Peyer's patch (tissue), 4 donors: ENCODE data around the gene PLA2G2F. TPM values are rescaled to one million over a fixed set of nuclear protein-coding genes. Genes with fewer than 3 reads are reported as not detected.

Experiments
- DNase-seq, 3 donors: peaks; one replicate each; pipeline ENCODE4 v3.0.0-alpha.2; 2017 to 2019
- H3K27ac ChIP-seq, 4 donors: fragments of 200-600 bp; sonication (generic); one replicate each; pipeline ENCODE4 v1.5.1; 2016 to 2019
- H3K27me3 ChIP-seq, 2 donors: fragments of 200-600 bp; sonication (generic); one replicate each; pipeline ENCODE4 v1.5.1; 2019
- H3K36me3 ChIP-seq, 3 donors: fragments of 200-600 bp; sonication (generic); one replicate each; pipeline ENCODE4 v1.5.1; 2016 to 2019
- H3K4me1 ChIP-seq, 4 donors: fragments of 200-600 bp; sonication (generic); one replicate each; pipeline ENCODE4 v1.5.1; 2016 to 2019
- H3K4me3 ChIP-seq, 4 donors: fragments of 200-600 bp; sonication (generic); 1 replicate in 3 of 4; 2 replicates in 1 of 4; pipeline ENCODE4 v1.5.1; 2016 to 2019; ENCODE audit warnings: mild to moderate bottlenecking in 1 of 4
- H3K9me3 ChIP-seq, 4 donors: fragments of 200-600 bp; sonication (generic); one replicate each; pipeline ENCODE4 v1.5.1; 2016 to 2019; ENCODE audit warnings: mild to moderate bottlenecking in 1 of 4
- POLR2A ChIP-seq, 2 donors: fragments of 450-650 bp; IDR thresholded peaks; one replicate each; pipeline ENCODE4 v1.5.1; 2017; ENCODE audit warnings: antibody characterized with exemption in 2 of 2, mild to moderate bottlenecking in 2 of 2, moderate library complexity in 2 of 2
- total RNA-seq, 4 donors: library from RNA; depleted of rRNA; stranded (reverse); fragments of >200 nt; gene quantifications; one replicate each; pipeline ENCODE4 v1.1.0, GENCODE V29; 2016
- TF ChIP-seq, protein P1 (sequence below), 6 experiments: fragments of 450-650 bp in 4 of 6; fragments of 200-600 bp in 2 of 6; sonication (generic) in 1 of 6; IDR thresholded peaks; one replicate each; pipeline ENCODE4 v1.5.1; 2017 to 2019; ENCODE audit warnings: antibody characterized with exemption in 6 of 6, mild to moderate bottlenecking in 3 of 6, moderate library complexity in 1 of 6

The PLA2G2F gene
- total RNA-seq, 4 donors from 2014 or later: 0.27 to 0.35 TPM; not detected in 2

DNA sequence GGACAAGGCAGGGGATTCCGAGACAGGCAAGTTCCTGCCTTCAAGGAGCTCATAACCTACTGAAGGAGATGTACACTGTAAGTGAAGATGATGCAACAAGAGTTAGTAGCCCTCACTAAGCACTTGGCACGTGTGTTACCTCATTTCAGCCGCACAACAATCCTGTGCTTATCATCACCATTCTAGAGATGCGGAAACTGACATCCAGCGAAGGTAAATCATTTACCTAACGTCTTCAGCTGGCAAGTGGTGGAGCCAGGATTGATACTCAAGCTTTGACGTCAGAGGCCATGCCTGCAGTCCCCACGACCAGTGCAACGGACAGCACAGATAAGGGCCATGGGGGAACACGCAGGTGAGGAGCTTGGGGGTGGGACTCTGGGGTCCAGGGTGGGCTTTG is 43.9 kb downstream of the PLA2G2F start:
- peak overlapping the region in 1 of 4 donors; percentile 49 for H3K27ac ChIP-seq
- no peaks in the 10 kb centered on the region for H3K27me3 ChIP-seq
- DNase-seq: peak in 1 of 3 donors; percentile 61
- TF ChIP-seq, protein P1, sequence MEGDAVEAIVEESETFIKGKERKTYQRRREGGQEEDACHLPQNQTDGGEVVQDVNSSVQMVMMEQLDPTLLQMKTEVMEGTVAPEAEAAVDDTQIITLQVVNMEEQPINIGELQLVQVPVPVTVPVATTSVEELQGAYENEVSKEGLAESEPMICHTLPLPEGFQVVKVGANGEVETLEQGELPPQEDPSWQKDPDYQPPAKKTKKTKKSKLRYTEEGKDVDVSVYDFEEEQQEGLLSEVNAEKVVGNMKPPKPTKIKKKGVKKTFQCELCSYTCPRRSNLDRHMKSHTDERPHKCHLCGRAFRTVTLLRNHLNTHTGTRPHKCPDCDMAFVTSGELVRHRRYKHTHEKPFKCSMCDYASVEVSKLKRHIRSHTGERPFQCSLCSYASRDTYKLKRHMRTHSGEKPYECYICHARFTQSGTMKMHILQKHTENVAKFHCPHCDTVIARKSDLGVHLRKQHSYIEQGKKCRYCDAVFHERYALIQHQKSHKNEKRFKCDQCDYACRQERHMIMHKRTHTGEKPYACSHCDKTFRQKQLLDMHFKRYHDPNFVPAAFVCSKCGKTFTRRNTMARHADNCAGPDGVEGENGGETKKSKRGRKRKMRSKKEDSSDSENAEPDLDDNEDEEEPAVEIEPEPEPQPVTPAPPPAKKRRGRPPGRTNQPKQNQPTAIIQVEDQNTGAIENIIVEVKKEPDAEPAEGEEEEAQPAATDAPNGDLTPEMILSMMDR (IDR thresholded peaks at IDR 0.05): no peak
- TF ChIP-seq POLR2A (IDR thresholded peaks at IDR 0.05): no peak
- H3K4me3 ChIP-seq: no peak overlapping the region
- H3K4me1 ChIP-seq: peaks cover 0 to 31% (median 5%) of the 10 kb centered on the region in 4 donors
- no peaks in the 10 kb centered on the region for H3K36me3 ChIP-seq
- H3K9me3 ChIP-seq: no peaks in the 10 kb centered on the region

DNA sequence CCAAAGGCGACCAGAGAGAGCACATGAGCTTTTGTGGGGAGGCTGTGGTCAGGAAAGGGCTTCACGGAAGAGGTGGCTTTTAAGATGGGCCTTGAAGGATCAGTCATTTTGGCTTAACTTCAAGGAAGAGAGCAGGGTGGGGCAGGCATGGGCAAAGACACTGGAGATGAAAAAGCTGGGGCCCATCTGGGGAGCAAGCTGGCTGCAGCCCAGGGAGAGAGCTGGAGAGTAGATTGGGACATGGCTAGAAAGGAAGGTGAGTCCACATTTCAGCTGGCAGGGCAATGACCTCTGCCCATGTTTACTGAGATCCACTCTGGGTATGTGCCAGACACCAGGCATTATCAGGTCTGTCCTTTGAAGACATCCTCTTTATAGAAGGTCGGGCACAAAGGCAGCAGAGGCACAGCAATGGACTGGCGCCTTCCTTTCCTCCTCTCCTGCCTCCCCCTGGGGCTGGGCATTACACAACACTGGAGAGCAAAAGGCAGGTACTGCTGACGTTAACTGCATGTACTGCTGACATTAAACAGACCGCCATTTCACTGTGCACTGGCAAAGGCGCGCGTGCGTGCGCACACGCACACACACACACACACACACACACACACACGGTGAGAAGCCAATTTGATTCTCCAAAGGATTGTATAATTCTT is 44.6 kb downstream of the PLA2G2F start:
- Histone ChIP-seq H3K36me3 (no peaks in the 10 kb centered on the region), H3K9me3 (no peaks in the 10 kb centered on the region), H3K27ac (peak overlapping the region in 1 of 4 donors; percentile 91), H3K4me3 (no peak overlapping the region), H3K4me1 (peaks cover 0 to 32% (median 5%) of the 10 kb centered on the region in 4 donors), H3K27me3 (no peaks in the 10 kb centered on the region)
- no peak for TF ChIP-seq POLR2A (IDR thresholded peaks at IDR 0.05)
- TF ChIP-seq, protein P1 (IDR thresholded peaks at IDR 0.05): no peak
- no peak for DNase-seq

DNA sequence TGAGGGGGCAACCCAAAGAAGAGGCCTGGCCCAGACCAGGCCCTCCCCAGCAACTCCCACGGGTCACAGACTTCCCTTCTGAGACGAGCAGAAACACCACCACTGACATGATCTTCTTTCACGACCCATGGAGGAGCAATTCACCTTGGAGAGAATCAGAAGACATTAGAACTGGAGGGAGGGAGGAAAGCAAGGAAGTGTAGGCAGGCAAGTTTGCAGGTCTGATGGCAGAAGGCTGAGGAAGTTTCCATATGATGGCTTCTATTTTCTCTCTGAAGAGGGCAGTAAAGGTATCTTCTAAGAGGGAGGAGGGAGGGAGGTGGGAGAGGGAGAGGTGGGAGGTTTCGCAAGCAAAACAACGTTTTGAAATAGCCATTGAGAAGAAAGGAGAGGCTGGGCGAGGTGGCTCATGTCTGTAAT is 45.4 kb downstream of the PLA2G2F start:
- Histone ChIP-seq H3K36me3 (no peaks in the 10 kb centered on the region), H3K27ac (peak overlapping the region in 1 of 4 donors; percentile 91), H3K4me1 (peaks cover 0 to 32% (median 5%) of the 10 kb centered on the region in 4 donors), H3K4me3 (no peak overlapping the region), H3K9me3 (no peaks in the 10 kb centered on the region), H3K27me3 (no peaks in the 10 kb centered on the region)
- DNase-seq: no peak
- TF ChIP-seq, protein P1 (IDR thresholded peaks at IDR 0.05): no peak
- TF ChIP-seq POLR2A (IDR thresholded peaks at IDR 0.05): no peak

DNA sequence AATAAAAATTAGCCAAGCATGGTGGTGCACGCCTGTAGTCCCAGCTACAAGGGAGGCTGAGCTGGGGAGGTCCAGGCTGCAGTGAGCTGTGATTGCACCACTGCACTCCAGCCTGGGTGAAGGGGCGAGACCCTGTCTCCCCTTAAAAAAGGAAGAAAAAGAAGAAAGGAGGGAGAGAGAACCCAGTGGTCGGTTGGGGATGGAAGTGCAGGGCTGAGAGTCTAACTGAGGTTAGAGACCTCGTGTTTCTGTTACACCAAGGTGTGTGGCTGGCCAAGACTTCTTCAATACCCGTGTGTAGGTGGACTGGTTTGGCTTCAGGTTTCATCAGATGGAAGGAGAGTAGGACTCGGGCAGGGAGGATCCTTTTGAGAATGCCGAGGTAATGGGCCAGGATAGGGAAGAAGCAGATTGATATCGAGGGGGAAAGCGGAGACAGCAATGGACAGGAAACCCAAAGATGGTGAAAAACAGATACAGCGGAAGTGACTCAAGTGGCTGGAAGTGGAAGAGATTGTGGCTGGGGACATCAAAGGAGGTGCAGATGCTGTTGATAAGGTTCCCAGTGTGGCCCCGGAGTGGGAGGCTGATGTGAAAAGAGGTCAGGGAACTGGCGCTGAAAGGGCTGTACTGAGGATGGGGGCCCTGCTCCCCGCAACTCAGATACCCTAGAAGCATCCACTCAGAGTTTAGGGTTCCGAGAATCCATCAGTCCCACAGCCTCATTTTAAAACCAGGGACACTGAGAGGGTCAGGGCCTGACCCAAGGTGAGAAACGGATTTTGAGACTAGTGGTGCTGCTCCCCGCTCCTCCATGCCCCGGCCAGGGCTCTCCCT is 46.1 kb downstream of the PLA2G2F start:
- peak in 2 of 3 donors; percentile 30 to 55 for DNase-seq
- Histone ChIP-seq H3K9me3 (no peaks in the 10 kb centered on the region), H3K4me1 (peaks cover 0 to 32% (median 5%) of the 10 kb centered on the region in 4 donors), H3K27me3 (no peaks in the 10 kb centered on the region), H3K27ac (peak overlapping the region in 3 of 4 donors; percentile 35 to 91 (median 65)), H3K36me3 (no peaks in the 10 kb centered on the region), H3K4me3 (peak overlapping the region; percentile 31 to 66 (median 52))
- TF ChIP-seq POLR2A (IDR thresholded peaks at IDR 0.05): no peak
- TF ChIP-seq, protein P1 (IDR thresholded peaks at IDR 0.05): no peak

DNA sequence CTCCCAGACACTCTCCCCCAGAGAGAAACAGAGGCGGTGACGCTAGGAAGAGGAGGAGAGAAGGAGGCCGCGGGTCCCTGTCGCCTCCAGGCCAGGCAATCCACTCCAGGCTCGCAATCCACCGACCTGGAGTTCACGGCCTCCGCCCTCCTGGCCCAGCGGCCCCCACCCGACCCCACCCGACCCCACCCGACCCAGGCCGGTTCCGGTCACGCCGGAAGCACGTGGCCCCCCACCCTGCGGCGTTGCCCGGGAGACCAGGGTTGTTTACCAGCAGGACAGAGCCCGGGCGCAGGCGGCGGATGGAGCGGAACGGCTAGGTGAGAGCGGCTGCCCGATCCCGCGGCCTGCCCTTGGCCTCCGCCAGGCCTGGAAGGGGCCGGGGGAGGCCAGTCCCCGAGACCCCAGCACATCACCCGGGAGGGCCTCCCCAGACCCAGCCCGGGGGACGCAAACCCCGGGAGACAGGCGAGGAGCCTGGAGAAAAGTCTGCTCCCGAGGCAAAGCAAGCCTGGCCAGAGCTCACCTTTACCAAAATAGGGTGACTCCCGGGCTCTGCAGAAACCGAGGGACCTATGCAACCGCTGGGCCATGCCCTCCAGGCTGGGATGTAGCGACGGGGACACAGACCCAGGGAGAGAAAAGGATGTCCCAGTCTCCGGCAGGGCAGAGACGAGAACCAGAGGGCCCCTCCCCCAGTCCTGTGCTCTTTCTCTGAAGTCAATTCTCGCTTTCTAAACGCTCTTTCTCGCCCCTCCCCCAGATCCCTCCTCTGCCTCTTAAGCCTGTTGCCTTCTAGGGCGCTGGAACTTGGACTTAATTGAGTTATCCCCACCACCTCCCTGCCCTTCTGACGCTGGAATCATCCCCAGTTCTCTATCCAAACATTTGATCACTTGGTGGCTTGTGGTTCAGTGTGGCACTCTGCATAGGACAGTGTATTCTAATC is 47.0 kb downstream of the PLA2G2F start, which contains the start of the genes PLA2G2C and UBXN10:
PLA2G2C (minus strand) TSS at position 685 of the 949 bp plus-strand sequence. CDS start 9,155 bp downstream, outside the sequence.
UBXN10 (plus strand) TSS at position 263 of the 949 bp plus-strand sequence. CDS start 4,466 bp downstream, outside the sequence.
- no peaks in the 10 kb centered on the region for H3K9me3 ChIP-seq
- H3K27me3 ChIP-seq: no peaks in the 10 kb centered on the region
- DNase-seq: peak; percentile 56 to 82 (median 75)
- TF ChIP-seq, protein P1 (IDR thresholded peaks at IDR 0.05): no peak
- TF ChIP-seq POLR2A (IDR thresholded peaks at IDR 0.05): no peak
- H3K27ac ChIP-seq: peak within 1 kb of the TSS in 3 of 4 donors; percentile 35 to 91 (median 65)
- peak within 1 kb of the TSS; percentile 31 to 66 (median 52) for H3K4me3 ChIP-seq
- H3K36me3 ChIP-seq: no peaks in the 10 kb centered on the region
- H3K4me1 ChIP-seq: peaks cover 0 to 32% (median 5%) of the 10 kb centered on the region in 4 donors
